ENCODE measurements around the gene ZNF747.

Gene ZNF747

DNA sequence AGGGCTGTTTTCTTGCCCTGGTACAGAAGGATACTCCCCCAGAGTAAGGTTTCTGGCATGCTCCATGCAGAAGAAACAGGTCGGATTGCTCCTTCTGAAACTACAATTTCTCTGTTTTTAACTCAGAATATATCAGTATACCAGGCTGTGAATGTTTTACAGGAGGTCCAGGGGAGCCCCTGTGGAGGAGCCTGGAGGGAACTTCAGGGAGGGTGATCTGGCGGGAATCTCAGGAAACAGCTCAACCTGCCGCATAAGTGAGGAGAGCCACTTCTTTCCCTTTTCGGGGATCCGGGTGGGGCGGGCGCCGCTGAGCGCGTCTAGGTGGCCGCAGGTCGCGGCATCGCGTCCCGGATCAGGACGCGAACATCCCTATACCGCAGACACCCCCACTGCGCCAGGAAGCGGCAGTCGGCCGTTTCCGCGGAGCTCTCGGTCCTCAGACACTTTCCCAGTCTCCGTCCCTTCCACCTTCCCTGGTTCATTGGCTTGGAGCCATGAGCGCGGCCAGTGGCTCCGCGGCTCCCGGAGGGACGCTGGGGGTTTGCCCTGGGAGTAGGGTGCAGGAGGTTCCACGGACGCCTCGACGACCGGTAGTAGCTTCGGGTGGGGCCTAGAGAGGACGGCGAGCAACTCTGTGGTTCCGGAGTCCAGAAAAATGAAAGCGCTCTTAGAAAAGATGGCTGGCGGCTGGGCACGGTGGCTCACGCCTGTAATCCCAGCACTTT lies 26.6 kb upstream of the ZNF747 start:
- Histone ChIP-seq H3K36me3 (peaks cover 0 to 2% (median 0%) of the 10 kb centered on the region in 3 donors), H3K4me1 (peaks cover 0 to 26% (median 18%) of the 10 kb centered on the region in 4 donors), H3K27me3 (no peaks in the 10 kb centered on the region), H3K27ac (peak overlapping the region in 1 of 2 donors; percentile 60), H3K9me3 (no peaks in the 10 kb centered on the region), H3K4me3 (peak overlapping the region; percentile 45 to 46)
- TF ChIP-seq, protein P1, sequence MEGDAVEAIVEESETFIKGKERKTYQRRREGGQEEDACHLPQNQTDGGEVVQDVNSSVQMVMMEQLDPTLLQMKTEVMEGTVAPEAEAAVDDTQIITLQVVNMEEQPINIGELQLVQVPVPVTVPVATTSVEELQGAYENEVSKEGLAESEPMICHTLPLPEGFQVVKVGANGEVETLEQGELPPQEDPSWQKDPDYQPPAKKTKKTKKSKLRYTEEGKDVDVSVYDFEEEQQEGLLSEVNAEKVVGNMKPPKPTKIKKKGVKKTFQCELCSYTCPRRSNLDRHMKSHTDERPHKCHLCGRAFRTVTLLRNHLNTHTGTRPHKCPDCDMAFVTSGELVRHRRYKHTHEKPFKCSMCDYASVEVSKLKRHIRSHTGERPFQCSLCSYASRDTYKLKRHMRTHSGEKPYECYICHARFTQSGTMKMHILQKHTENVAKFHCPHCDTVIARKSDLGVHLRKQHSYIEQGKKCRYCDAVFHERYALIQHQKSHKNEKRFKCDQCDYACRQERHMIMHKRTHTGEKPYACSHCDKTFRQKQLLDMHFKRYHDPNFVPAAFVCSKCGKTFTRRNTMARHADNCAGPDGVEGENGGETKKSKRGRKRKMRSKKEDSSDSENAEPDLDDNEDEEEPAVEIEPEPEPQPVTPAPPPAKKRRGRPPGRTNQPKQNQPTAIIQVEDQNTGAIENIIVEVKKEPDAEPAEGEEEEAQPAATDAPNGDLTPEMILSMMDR (IDR thresholded peaks at IDR 0.05) = no peak
- DNase-seq = no peak
- intact Hi-C loops (cut with DNase I; ENCODE audit: low total_unique reads) = no loop called here

DNA sequence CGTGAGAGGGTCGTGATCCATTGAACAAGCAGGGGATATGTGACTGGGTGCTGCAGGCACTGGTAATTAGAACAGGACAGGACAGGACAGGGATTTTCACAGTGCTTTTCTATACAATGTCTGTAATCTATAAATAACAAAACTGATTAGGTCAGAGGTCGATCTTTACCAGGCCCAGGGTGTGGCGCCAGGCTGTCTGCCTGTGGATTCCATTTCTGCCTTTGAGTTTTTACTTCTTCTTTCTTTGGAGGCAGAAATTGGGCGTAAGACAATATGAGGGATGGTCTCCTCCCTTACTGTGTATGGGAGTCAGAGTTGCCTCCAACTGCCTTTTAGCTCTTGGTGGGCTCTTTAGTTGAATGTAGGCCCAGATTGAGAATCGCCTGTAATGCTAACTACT lies 25.0 kb upstream of the ZNF747 start:
- Histone ChIP-seq H3K36me3 (peaks cover 11 to 18% (median 15%) of the 10 kb centered on the region in 3 donors), H3K27ac (no peak overlapping the region), H3K27me3 (no peaks in the 10 kb centered on the region), H3K4me1 (peaks cover 0 to 29% (median 20%) of the 10 kb centered on the region in 4 donors), H3K4me3 (no peak overlapping the region), H3K9me3 (no peaks in the 10 kb centered on the region)
- DNase-seq = no peak
- TF ChIP-seq, protein P1 (IDR thresholded peaks at IDR 0.05) = no peak
- intact Hi-C loops (cut with DNase I; ENCODE audit: low total_unique reads) = no loop called here

DNA sequence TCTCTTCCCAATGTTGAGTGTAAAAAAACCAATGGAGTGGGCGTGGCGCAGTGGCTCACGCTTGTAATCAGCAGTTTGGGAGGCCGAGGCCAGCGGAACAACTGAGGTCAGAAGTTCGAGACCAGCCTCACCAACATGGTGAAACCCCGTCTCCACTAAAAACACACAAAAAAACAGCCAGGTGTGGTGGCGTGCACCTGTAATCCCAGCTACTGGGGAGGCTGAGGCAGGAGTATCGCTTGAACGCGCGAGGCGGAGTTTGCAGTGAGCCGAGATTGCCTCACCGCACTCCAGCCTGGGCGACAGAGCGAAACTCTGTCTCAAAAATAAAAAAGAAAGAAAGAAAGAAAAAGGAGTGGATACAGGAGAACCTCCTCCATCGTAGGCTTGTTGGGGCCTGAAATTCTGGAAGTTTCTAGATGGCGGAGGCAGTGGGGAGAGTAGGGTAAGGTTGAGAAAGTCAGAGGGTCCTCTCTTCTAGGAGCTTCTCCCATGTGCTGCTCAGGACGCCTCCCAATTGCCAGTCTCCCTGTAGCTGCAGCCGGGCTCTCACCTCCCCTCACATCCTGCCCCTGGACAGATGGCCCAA lies 24.2 kb upstream of the ZNF747 start:
- Histone ChIP-seq H3K27me3 (no peaks in the 10 kb centered on the region), H3K4me3 (peak overlapping the region; percentile 29 to 93), H3K4me1 (peaks cover 0 to 29% (median 20%) of the 10 kb centered on the region in 4 donors), H3K27ac (peak overlapping the region; percentile 47 to 96), H3K36me3 (peaks cover 16 to 26% (median 23%) of the 10 kb centered on the region in 3 donors), H3K9me3 (no peaks in the 10 kb centered on the region)
- intact Hi-C loops (cut with DNase I; ENCODE audit: low total_unique reads) = no loop called here
- TF ChIP-seq, protein P1 (IDR thresholded peaks at IDR 0.05) = no peak
- DNase-seq = no peak

DNA sequence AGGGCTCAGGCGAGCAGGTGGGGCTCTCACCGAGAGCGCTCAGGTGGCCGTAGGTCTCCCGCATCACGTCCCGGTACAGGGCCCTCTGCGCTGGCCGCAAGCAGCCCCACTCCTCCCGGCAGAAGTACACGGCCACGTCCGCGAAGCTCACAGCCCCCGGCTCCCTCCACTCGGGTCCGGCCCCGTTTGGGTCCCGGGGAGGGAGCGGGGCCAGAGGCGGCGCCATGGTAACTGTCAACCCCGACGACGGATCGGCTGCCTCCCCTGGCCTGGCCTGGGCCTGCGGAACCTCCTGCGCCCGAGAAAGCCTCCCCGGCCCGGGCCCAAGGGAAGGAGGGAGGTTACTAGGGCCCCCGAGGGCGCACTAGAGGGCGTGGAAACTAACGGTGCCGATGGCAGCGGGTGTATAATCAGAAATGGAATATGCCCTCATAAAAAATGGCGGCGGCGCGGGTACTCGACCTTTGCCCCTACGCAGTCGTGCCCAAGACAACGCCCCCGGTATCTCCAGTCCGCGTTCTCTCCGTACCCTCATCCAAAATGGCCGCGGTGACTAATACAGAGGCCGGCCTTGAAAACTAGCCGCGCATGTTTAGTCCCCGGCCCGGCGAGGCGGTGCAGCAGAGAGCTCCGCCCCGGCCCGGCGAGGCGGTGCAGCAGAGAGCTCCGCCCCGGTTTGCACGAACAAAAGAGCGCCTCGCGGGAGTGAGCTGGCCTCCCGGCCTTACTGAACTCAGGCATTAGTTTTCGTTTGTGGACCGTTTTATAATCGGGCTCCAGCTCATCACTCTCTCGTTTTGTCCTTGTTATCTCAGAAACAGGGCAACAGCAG lies 23.5 kb upstream of the ZNF747 start, which contains the start of gene ZNF764:
ZNF764 (minus strand) TSS at position 418 of the 832 bp plus-strand sequence; CDS start at position 226, 192 bp downstream.
- Histone ChIP-seq H3K4me1 (peaks cover 0 to 29% (median 20%) of the 10 kb centered on the region in 4 donors), H3K36me3 (peaks cover 19 to 33% (median 25%) of the 10 kb centered on the region in 3 donors), H3K9me3 (no peaks in the 10 kb centered on the region), H3K27me3 (no peaks in the 10 kb centered on the region), H3K4me3 (peak within 1 kb of the TSS; percentile 85 to 93), H3K27ac (peak within 1 kb of the TSS; percentile 93 to 96)
- TF ChIP-seq, protein P1 (IDR thresholded peaks at IDR 0.05) = no peak
- DNase-seq = peak; percentile 99
- intact Hi-C loops (cut with DNase I; ENCODE audit: low total_unique reads) = no loop called here

DNA sequence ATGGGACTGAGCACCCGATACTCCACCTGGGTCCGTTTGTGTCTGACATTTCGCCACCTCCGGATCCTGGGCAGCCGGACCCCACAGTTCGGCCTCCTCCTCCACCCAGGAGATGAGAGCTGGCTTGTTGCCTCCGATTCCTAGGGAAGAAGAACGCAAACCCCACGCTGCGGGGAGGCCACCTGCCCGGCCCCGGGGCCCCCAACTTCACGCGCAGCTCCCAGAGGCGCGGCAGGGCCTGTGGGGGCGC lies 23.0 kb upstream of the ZNF747 start:
- Histone ChIP-seq H3K27me3 (no peaks in the 10 kb centered on the region), H3K9me3 (no peaks in the 10 kb centered on the region), H3K4me3 (peak overlapping the region; percentile 85 to 93), H3K27ac (peak overlapping the region; percentile 93 to 96), H3K36me3 (peaks cover 19 to 39% (median 25%) of the 10 kb centered on the region in 3 donors), H3K4me1 (peaks cover 0 to 29% (median 20%) of the 10 kb centered on the region in 4 donors)
- TF ChIP-seq, protein P1 (IDR thresholded peaks at IDR 0.05) = no peak
- intact Hi-C loops (cut with DNase I; ENCODE audit: low total_unique reads) = no loop called here
- no peak for DNase-seq
